ENCODE data around the gene DEPDC7. TPM values are rescaled to one million over a fixed set of nuclear protein-coding genes. Genes with fewer than 3 reads are reported as not detected.

DEPDC7 gene
- total RNA-seq, 1 donor from 2014 or later, result 0.37 TPM

Other genes with a start within 250 kb of the DEPDC7 start
- not detected for gene CCDC73, start 221.2 kb upstream of the DEPDC7 start, total RNA-seq
- gene PRRG4, start 186.0 kb upstream of the DEPDC7 start, total RNA-seq, result 0.62 TPM
- gene QSER1, start 123.1 kb upstream of the DEPDC7 start, total RNA-seq, result 16.5 TPM
- 6.5 TPM for gene TCP11L1, start 23.7 kb downstream of the DEPDC7 start, total RNA-seq
- 9.8 TPM for gene CSTF3, start 145.6 kb downstream of the DEPDC7 start, total RNA-seq
- 306 TPM for gene HIPK3, start 241.5 kb downstream of the DEPDC7 start, total RNA-seq

All from left ventricle myocardium superior (tissue), 1 donor.